ENCODE data around the gene NARF.

Gene NARF

GRCh38 chr17:82489117-82489516 is 30.6 kb downstream of the NARF start:
- no peak for TF ChIP-seq CTCF (IDR thresholded peaks at IDR 0.05; ENCODE audit: low read depth, low read length)
- Histone ChIP-seq H3K36me3 (peaks cover 56% of the 10 kb centered on the region), H3K27me3 (ENCODE audit: insufficient read depth, low read depth, severe bottlenecking) (no peaks in the 10 kb centered on the region), H3K9me3 (ENCODE audit: severe bottlenecking) (no peaks in the 10 kb centered on the region), H3K27ac (peak overlapping the region; percentile 84), H3K4me3 (ENCODE audit: low read depth, low read length) (no peak overlapping the region)
- no peak for DNase-seq

- H3K4me3 ChIP-seq (ENCODE audit: low read depth, low read length): peak overlapping the region; percentile 7; the same call in 1 of the 2 replicates
- TF ChIP-seq CTCF (IDR thresholded peaks at IDR 0.05; ENCODE audit: low read depth, low read length): no peak
- peak overlapping the region; percentile 84 for H3K27ac ChIP-seq
- peaks cover 47% of the 10 kb centered on the region for H3K36me3 ChIP-seq
- H3K27me3 ChIP-seq (ENCODE audit: insufficient read depth, low read depth, severe bottlenecking): no peaks in the 10 kb centered on the region
- no peaks in the 10 kb centered on the region for H3K9me3 ChIP-seq (ENCODE audit: severe bottlenecking)
- DNase-seq: peak; percentile 76
These were observed 31.4 kb downstream of the NARF start for GRCh38 chr17:82489851-82490511.

- peak; percentile 55 for TF ChIP-seq CTCF (IDR thresholded peaks at IDR 0.05; ENCODE audit: low read depth, low read length)
- Histone ChIP-seq H3K9me3 (ENCODE audit: severe bottlenecking) (no peaks in the 10 kb centered on the region), H3K4me3 (ENCODE audit: low read depth, low read length) (peak overlapping the region; percentile 7; the same call in 1 of the 2 replicates), H3K27ac (peak overlapping the region; percentile 84), H3K27me3 (ENCODE audit: insufficient read depth, low read depth, severe bottlenecking) (no peaks in the 10 kb centered on the region), H3K36me3 (peaks cover 40% of the 10 kb centered on the region)
- DNase-seq: peak; percentile 93
These were observed 32.1 kb downstream of the NARF start for GRCh38 chr17:82490512-82491195.

GRCh38 chr17:82491196-82491530 is 32.6 kb downstream of the NARF start:
- H3K36me3 ChIP-seq: peaks cover 35% of the 10 kb centered on the region
- no peak for TF ChIP-seq CTCF (IDR thresholded peaks at IDR 0.05; ENCODE audit: low read depth, low read length)
- no peak overlapping the region for H3K4me3 ChIP-seq (ENCODE audit: low read depth, low read length)
- no peaks in the 10 kb centered on the region for H3K27me3 ChIP-seq (ENCODE audit: insufficient read depth, low read depth, severe bottlenecking)
- no peak for DNase-seq
- H3K27ac ChIP-seq: peak overlapping the region; percentile 84
- H3K9me3 ChIP-seq (ENCODE audit: severe bottlenecking): no peaks in the 10 kb centered on the region

- H3K27ac ChIP-seq: peak overlapping the region; percentile 84
- H3K27me3 ChIP-seq (ENCODE audit: insufficient read depth, low read depth, severe bottlenecking): no peaks in the 10 kb centered on the region
- peaks cover 32% of the 10 kb centered on the region for H3K36me3 ChIP-seq
- DNase-seq: no peak
- no peak for TF ChIP-seq CTCF (IDR thresholded peaks at IDR 0.05; ENCODE audit: low read depth, low read length)
- no peak overlapping the region for H3K4me3 ChIP-seq (ENCODE audit: low read depth, low read length)
- H3K9me3 ChIP-seq (ENCODE audit: severe bottlenecking): no peaks in the 10 kb centered on the region
These were observed 33.0 kb downstream of the NARF start for GRCh38 chr17:82491533-82491932.
